ENCODE measurements around the gene PCDHA4.
"Not testable (repeated sequence)": the region's sequence is repeated elsewhere in the genome, so short reads cannot be mapped to it uniquely, and the experiment has no call there.

PCDHA4 gene

GRCh38 chr5:140833993-140834392 lies 27.1 kb downstream of the PCDHA4 start, which contains the start of gene PCDHA7:
PCDHA7 (plus strand) TSS chr5:140834269; CDS start chr5:140834384, 115 bp downstream.
- no peak within 1 kb of the TSS for H3K4me3 ChIP-seq (ENCODE audit: low read length)
- TF ChIP-seq ZNF274 (IDR thresholded peaks at IDR 0.05; ENCODE audit: low read depth, low read length) = no peak

- not testable (repeated sequence) for H3K4me3 ChIP-seq (ENCODE audit: low read length)
These were observed 27.7 kb downstream of the PCDHA4 start for GRCh38 chr5:140834439-140835008.

DNA sequence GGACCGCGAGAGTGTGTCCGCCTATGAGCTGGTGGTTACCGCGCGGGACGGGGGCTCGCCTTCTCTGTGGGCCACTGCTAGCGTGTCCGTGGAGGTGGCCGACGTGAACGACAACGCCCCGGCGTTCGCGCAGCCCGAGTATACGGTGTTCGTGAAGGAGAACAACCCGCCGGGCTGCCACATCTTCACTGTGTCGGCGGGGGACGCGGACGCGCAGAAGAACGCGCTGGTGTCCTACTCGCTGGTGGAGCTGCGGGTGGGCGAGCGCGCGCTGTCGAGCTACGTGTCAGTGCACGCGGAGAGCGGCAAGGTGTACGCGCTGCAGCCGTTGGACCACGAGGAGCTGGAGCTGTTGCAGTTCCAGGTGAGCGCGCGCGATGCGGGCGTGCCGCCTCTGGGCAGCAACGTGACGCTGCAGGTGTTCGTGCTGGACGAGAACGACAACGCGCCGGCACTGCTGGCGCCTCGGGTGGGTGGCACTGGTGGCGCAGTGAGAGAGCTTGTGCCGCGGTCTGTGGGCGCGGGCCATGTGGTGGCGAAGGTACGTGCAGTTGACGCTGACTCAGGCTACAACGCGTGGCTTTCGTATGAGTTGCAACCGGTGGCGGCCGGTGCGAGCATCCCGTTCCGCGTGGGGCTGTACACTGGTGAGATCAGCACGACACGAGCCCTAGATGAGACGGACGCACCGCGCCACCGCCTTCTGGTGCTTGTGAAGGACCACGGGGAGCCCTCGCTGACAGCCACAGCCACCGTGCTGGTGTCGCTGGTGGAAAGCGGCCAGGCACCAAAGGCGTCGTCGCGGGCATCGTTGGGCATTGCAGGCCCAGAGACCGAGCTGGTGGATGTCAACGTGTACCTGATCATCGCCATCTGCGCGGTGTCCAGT lies 29.0 kb downstream of the PCDHA4 start:
- TF ChIP-seq ZNF274 (IDR thresholded peaks at IDR 0.05; ENCODE audit: low read depth, low read length) = no peak
- no peak overlapping the region for H3K4me3 ChIP-seq (ENCODE audit: low read length)

DNA sequence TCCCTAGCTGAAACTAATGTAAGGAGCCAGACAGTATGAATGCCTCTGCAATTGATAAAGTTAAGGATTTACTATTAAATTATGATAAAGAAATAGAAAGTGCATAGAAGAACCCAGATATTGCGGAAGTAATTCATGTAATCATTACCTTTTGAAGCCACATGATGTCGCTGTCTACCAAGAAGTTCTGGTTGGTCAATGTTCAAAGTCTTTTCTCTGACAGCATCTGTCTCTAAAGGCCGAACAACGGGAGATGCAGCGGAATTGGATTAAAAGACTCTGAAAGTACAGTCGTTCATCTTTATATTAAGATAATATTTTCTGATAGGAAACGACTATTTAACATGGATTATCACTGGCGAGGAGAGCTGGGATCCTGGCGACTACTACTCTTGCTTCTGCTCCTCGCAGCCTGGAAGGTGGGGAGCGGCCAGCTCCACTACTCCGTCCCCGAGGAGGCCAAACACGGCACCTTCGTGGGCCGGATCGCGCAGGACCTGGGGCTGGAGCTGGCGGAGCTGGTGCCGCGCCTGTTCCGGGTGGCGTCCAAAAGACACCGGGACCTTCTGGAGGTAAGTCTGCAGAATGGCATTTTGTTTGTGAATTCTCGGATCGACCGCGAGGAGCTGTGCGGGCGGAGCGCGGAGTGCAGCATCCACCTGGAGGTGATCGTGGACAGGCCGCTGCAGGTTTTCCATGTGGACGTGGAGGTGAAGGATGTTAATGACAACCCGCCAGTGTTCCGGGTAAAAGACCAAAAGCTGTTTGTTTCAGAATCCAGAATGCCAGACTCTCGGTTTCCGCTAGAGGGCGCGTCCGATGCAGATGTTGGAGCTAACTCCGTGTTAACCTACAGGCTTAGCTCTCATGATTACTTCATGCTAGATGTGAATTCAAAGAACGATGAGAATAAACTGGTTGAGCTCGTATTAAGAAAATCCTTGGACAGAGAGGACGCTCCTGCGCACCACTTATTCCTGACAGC lies 34.4 kb downstream of the PCDHA4 start, which contains the start of gene PCDHA8:
Gene PCDHA8, plus strand, starts transcription at position 210 of the 985 bp plus-strand sequence. Its CDS starts 135 bp downstream, at position 345.
- no peak for TF ChIP-seq ZNF274 (IDR thresholded peaks at IDR 0.05; ENCODE audit: low read depth, low read length)
- no peak within 1 kb of the TSS for H3K4me3 ChIP-seq (ENCODE audit: low read length)

GRCh38 chr5:140842798-140843733 lies 36.2 kb downstream of the PCDHA4 start:
- no peak for TF ChIP-seq ZNF274 (IDR thresholded peaks at IDR 0.05; ENCODE audit: low read depth, low read length)
- H3K4me3 ChIP-seq (ENCODE audit: low read length) = no peak overlapping the region

DNA sequence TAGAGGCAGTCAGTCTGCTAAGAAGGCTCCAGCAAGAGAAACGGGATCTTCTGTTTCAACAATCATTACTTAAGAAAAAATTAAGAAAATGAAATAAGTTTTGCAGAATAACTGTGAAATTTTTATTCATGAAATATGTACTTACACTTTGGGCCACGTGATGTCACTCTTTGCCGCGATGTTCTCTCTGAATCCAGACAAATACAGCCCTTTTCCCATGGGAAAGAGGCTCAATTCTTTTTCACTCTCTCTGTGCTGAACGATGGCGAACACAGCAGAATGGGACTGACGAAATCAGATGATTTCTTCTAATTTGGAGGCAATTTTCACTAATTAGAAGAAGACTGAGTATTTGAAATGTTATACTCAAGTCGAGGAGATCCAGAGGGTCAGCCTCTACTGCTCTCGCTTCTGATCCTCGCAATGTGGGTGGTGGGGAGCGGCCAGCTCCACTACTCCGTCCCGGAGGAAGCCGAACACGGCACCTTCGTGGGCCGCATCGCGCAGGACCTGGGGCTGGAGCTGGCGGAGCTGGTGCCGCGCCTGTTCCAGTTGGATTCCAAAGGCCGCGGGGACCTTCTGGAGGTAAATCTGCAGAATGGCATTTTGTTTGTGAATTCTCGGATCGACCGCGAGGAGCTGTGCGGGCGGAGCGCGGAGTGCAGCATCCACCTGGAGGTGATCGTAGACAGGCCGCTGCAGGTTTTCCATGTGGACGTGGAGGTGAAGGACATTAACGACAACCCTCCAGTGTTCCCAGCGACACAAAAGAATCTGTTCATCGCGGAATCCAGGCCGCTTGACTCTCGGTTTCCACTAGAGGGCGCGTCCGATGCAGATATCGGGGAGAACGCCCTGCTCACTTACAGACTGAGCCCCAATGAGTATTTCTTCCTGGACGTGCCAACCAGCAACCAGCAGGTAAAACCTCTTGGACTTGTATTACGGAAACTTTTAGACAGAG lies 41.6 kb downstream of the PCDHA4 start, which contains the start of gene PCDHA9:
Gene PCDHA9, plus strand, starts transcription at position 244 of the 964 bp plus-strand sequence. Its CDS starts 114 bp downstream, at position 358.
- not testable (repeated sequence) for H3K4me3 ChIP-seq (ENCODE audit: low read length)

- not testable (repeated sequence) for H3K4me3 ChIP-seq (ENCODE audit: low read length)
These were observed 43.2 kb downstream of the PCDHA4 start for GRCh38 chr5:140849831-140850634.

- no peak for TF ChIP-seq ZNF274 (IDR thresholded peaks at IDR 0.05; ENCODE audit: low read depth, low read length)
- no peak within 1 kb of the TSS for H3K4me3 ChIP-seq (ENCODE audit: low read length)
These were observed 49.2 kb downstream of the PCDHA4 start, which contains the start of gene PCDHA10 for GRCh38 chr5:140855772-140856674. PCDHA10 (plus strand) TSS chr5:140855897; CDS start chr5:140856049, 152 bp downstream.

- no peak overlapping the region for H3K4me3 ChIP-seq (ENCODE audit: low read length)
- TF ChIP-seq ZNF274 (IDR thresholded peaks at IDR 0.05; ENCODE audit: low read depth, low read length) = no peak
These were observed 50.5 kb downstream of the PCDHA4 start for GRCh38 chr5:140857177-140857986.

GRCh38 chr5:140857987-140858240 lies 51.0 kb downstream of the PCDHA4 start:
- TF ChIP-seq ZNF274 (IDR thresholded peaks at IDR 0.05; ENCODE audit: low read depth, low read length) = no peak
- no peak overlapping the region for H3K4me3 ChIP-seq (ENCODE audit: low read length)

All from GM08714 (cell line).